Upper lobe of left lung (tissue), 4 donors: ENCODE results near the gene CDHR5.

Experiments used
- CTCF ChIP-seq, 6 experiments: fragments of 450-650 bp in 4 of 6; fragments of 200-600 bp in 2 of 6; sonication (generic) in 2 of 6; IDR thresholded peaks; one replicate each; pipeline ENCODE4 v1.5.1; 2016 to 2019; ENCODE audit warnings: antibody characterized with exemption in 6 of 6
- POLR2AphosphoS5 ChIP-seq, 2 donors: sonication (generic); formaldehyde crosslinking; IDR thresholded peaks; one replicate each; pipeline ENCODE4 v1.5.1; 2017; ENCODE audit warnings: antibody characterized with exemption in 2 of 2

GRCh38 chr11:579830-580601, 44.7 kb downstream of the CDHR5 start:
- TF ChIP-seq CTCF (IDR thresholded peaks at IDR 0.05), result no peak
- TF ChIP-seq POLR2AphosphoS5 (IDR thresholded peaks at IDR 0.05), result no peak
